HepG2 (cell line): ENCODE measurements around the gene TRERF1. TPM values are rescaled to one million over a fixed set of nuclear protein-coding genes. Genes with fewer than 3 reads are reported as not detected.

Experiments used
- ARID2 ChIP-seq: sonication (generic); formaldehyde crosslinking; IDR thresholded peaks from 2 replicates; pipeline ENCODE4 v1.8.1; 2022; ENCODE audit warnings: mild to moderate bottlenecking, missing genetic modification reagents, borderline replicate concordance
- ARID4A ChIP-seq: sonication (generic); formaldehyde crosslinking; IDR thresholded peaks from 2 replicates; pipeline ENCODE4 v1.5.0; 2020; ENCODE audit warnings: mild to moderate bottlenecking, missing genetic modification reagents, borderline replicate concordance
- EHMT2 ChIP-seq: fragments of 200-600 bp; sonication (generic); IDR thresholded peaks from 2 replicates; pipeline ENCODE4 v1.7.0; 2017; ENCODE audit warnings: antibody characterized with exemption, low read depth, low read length, borderline replicate concordance
- FOXA1 ChIP-seq, 2 experiments: fragments of 450-650 bp in 1 of 2; sonication (generic) in 1 of 2; formaldehyde crosslinking in 1 of 2; IDR thresholded peaks; 2 replicates each; pipeline versions ENCODE4 v1.4.0 to v1.6.1; 2016 to 2020; ENCODE audit warnings: missing genetic modification reagents in 1 of 2
- KDM6A ChIP-seq: IDR thresholded peaks from 2 replicates; pipeline ENCODE4 v1.6.1; 2016; ENCODE audit warnings: low read depth
- MEIS1 ChIP-seq: sonication (generic); formaldehyde crosslinking; IDR thresholded peaks from 2 replicates; pipeline ENCODE4 v1.9.0; 2021; ENCODE audit warnings: mild to moderate bottlenecking, missing genetic modification reagents, moderate library complexity, borderline replicate concordance
- PBX2 ChIP-seq: IDR thresholded peaks from 2 replicates; pipeline ENCODE4 v1.6.1; 2016; ENCODE audit warnings: control low read depth
- PHF8 ChIP-seq: sonication (generic); formaldehyde crosslinking; IDR thresholded peaks from 2 replicates; pipeline ENCODE4 v1.5.0; 2020; ENCODE audit warnings: missing genetic modification reagents
- RFX1 ChIP-seq: fragments of 450-650 bp; IDR thresholded peaks from 2 replicates; pipeline ENCODE4 v1.6.1; 2017
- SP1 ChIP-seq, 2 experiments: fragments of 450-650 bp in 1 of 2; sonication (generic) in 1 of 2; formaldehyde crosslinking in 1 of 2; IDR thresholded peaks; 2 replicates each; pipeline versions ENCODE4 v1.4.0 to v1.6.1; 2016 to 2020; ENCODE audit warnings: missing genetic modification reagents in 1 of 2
- TFE3 ChIP-seq: IDR thresholded peaks from 2 replicates; pipeline ENCODE4 v1.6.1; 2016
- ZBTB10 ChIP-seq: sonication (generic); formaldehyde crosslinking; IDR thresholded peaks from 2 replicates; pipeline ENCODE4 v1.4.0; 2020; ENCODE audit warnings: missing genetic modification reagents, borderline replicate concordance
- ZNF253 ChIP-seq: sonication (generic); formaldehyde crosslinking; IDR thresholded peaks from 2 replicates; pipeline ENCODE4 v1.8.0; 2022; ENCODE audit warnings: mild to moderate bottlenecking, missing genetic modification reagents, borderline replicate concordance
- ZNF367 ChIP-seq: sonication (generic); formaldehyde crosslinking; IDR thresholded peaks from 2 replicates; pipeline ENCODE4 v1.4.0; 2020; ENCODE audit warnings: missing genetic modification reagents, borderline replicate concordance
- ZNF451 ChIP-seq: sonication (generic); formaldehyde crosslinking; IDR thresholded peaks from 2 replicates; pipeline ENCODE4 v1.5.0; 2020; ENCODE audit warnings: mild to moderate bottlenecking, missing genetic modification reagents
- ZNF501 ChIP-seq: sonication (generic); formaldehyde crosslinking; IDR thresholded peaks from 2 replicates; pipeline ENCODE4 v1.5.1; 2020; ENCODE audit warnings: mild to moderate bottlenecking, moderate library complexity, missing genetic modification reagents
- ZNF530 ChIP-seq: sonication (generic); formaldehyde crosslinking; IDR thresholded peaks from 2 replicates; pipeline ENCODE4 v1.5.0; 2020; ENCODE audit warnings: low read depth, mild to moderate bottlenecking, missing genetic modification reagents
- ZNF766 ChIP-seq: sonication (generic); formaldehyde crosslinking; IDR thresholded peaks from 2 replicates; pipeline ENCODE4 v1.5.0; 2020; ENCODE audit warnings: missing genetic modification reagents, borderline replicate concordance
- ZSCAN21 ChIP-seq: sonication (generic); formaldehyde crosslinking; IDR thresholded peaks from 2 replicates; pipeline ENCODE4 v1.8.0; 2022; ENCODE audit warnings: mild to moderate bottlenecking, missing genetic modification reagents, moderate library complexity, borderline replicate concordance
- polyA plus RNA-seq, 8 experiments: library from polyadenylated mRNA; depleted of rRNA in 3 of 8; stranded (reverse) in 7 of 8; unstranded in 1 of 8; fragments of >200 nt; fragmentation: Illumina TruSeq in 4 of 8; extraction: Trizol in 4 of 8; gene quantifications; 2 replicates each; pipeline versions ENCODE4 v1.2.1 to v1.2.3, GENCODE V29; 2011 to 2016; ENCODE audit warnings: low read depth in 4 of 8, missing spikeins in 1 of 8, mixed read lengths in 1 of 8; ENCODE audit not compliant: insufficient read depth in 1 of 8
- total RNA-seq, 5 experiments: library from RNA; depleted of rRNA; stranded (reverse); fragments of >200 nt; fragmentation: Illumina TruSeq; extraction: Trizol; gene quantifications; 2 replicates each; pipeline ENCODE4 v1.2.3, GENCODE V29; 2016; ENCODE audit warnings: low read depth in 1 of 5

The TRERF1 gene
- total and polyA plus RNA-seq, 2 of the 13 experiments (the other 11 are each of a cell fraction or from before 2014, with no cell fraction given), result 0.02 TPM; not detected in 1

GRCh38 chr6:42452171-42453030 is 675 bp upstream of the TRERF1 start (continued):
- TF ChIP-seq ARID4A, result no peak
- TF ChIP-seq KDM6A (CRISPR knock-in tag), result no peak
- no peak for TF ChIP-seq PHF8 (CRISPR knock-in tag)
- no peak for TF ChIP-seq TFE3 (CRISPR knock-in tag)
- no peak for TF ChIP-seq ARID2 (CRISPR knock-in tag)
- TF ChIP-seq ZNF501, result no peak
- no peak for TF ChIP-seq EHMT2
- no peak for TF ChIP-seq FOXA1 (IDR thresholded peaks at IDR 0.05)
- TF ChIP-seq FOXA1 (CRISPR knock-in tag; IDR thresholded peaks at IDR 0.05), result no peak
- TF ChIP-seq ZNF530 (CRISPR knock-in tag), result no peak
- 0 out of 2 replicates have a peak, but pooled peaks have one; percentile 30 for TF ChIP-seq ZNF766 (CRISPR knock-in tag)
- TF ChIP-seq ZNF367 (CRISPR knock-in tag), result no peak
- peak; percentile 55; the same call in 1 of the 2 replicates for TF ChIP-seq ZBTB10 (CRISPR knock-in tag)
- no peak for TF ChIP-seq MEIS1 (CRISPR knock-in tag)
- TF ChIP-seq SP1 (IDR thresholded peaks at IDR 0.05), result no peak
- TF ChIP-seq SP1 (CRISPR knock-in tag; IDR thresholded peaks at IDR 0.05), result no peak
- TF ChIP-seq ZSCAN21 (CRISPR knock-in tag), result no peak
- no peak for TF ChIP-seq RFX1
- no peak for TF ChIP-seq ZNF253 (CRISPR knock-in tag)
- no peak for TF ChIP-seq PBX2
- no peak for TF ChIP-seq ZNF451
